IMR-90 (cell line): Measurements from ENCODE around the gene OSBP2. TPM values are rescaled to one million over a fixed set of nuclear protein-coding genes. Genes with fewer than 3 reads are reported as not detected.

Experiments used
- ATAC-seq: fragments of 200-7000 bp; cut with Tn5 transposase; 2 replicates; pipeline ENCODE4 v1.9.1; 2020; ENCODE audit warnings: low read depth, mild to moderate bottlenecking, moderate library complexity
- BruUV-seq: library from RNA; stranded (reverse); fragments of 400-500 nt; replicated peaks from 2 replicates; lab custom pipeline; 2021; lab: Mats Ljungman, UMichigan
- CTCF ChIA-PET: fragments of 300-600 bp; formaldehyde crosslinking; extraction: SDS; loops from one replicate; lab custom pipeline; 2021; ENCODE audit warnings: antibody characterized with exemption; lab: Yijun Ruan, JAX
- POLR2A ChIA-PET: fragments of 300-600 bp; sonication (Branson Sonifier 250); formaldehyde crosslinking; loops from one replicate; lab custom pipeline; 2022; ENCODE audit warnings: antibody characterized with exemption; ENCODE audit not compliant: unreplicated experiment; lab: Charles Lee
- DNase-seq: peaks from one replicate; pipeline ENCODE4 v3.0.0; 2013
- H2AFZ ChIP-seq: replicated peaks from 2 replicates; pipeline ENCODE3; 2013; ENCODE audit warnings: low read length, mild to moderate bottlenecking; ENCODE audit not compliant: poor library complexity
- H2AK5ac ChIP-seq: 2 replicates; pipeline ENCODE4 v1.6.1; 2013; ENCODE audit warnings: low read depth, low read length, inconsistent platforms
- H2AK9ac ChIP-seq: replicated peaks from 2 replicates; pipeline ENCODE3; 2013; ENCODE audit warnings: mild to moderate bottlenecking, low read depth, low read length, moderate library complexity; ENCODE audit not compliant: poor library complexity
- H2BK120ac ChIP-seq: 2 replicates; pipeline ENCODE4 v1.6.1; 2013; ENCODE audit warnings: low read depth, low read length, inconsistent platforms
- H2BK15ac ChIP-seq: 3 replicates; pipeline ENCODE4 v1.6.1; 2013; ENCODE audit warnings: low read depth, low read length, inconsistent platforms
- H2BK20ac ChIP-seq: 2 replicates; pipeline ENCODE4 v1.6.1; 2013; ENCODE audit warnings: low read depth, mild to moderate bottlenecking, inconsistent platforms, low read length, moderate library complexity
- H2BK5ac ChIP-seq: 2 replicates; pipeline ENCODE4 v1.6.1; 2013; ENCODE audit warnings: mild to moderate bottlenecking, low read depth, low read length, inconsistent platforms; ENCODE audit not compliant: poor library complexity, severe bottlenecking
- H3K14ac ChIP-seq: replicated peaks from 2 replicates; pipeline ENCODE4 v1.6.1; 2013; ENCODE audit warnings: low read depth, low read length, inconsistent platforms
- H3K18ac ChIP-seq: 2 replicates; pipeline ENCODE4 v1.6.1; 2013; ENCODE audit warnings: low read depth, low read length, control low read depth
- H3K23ac ChIP-seq: 2 replicates; pipeline ENCODE4 v1.6.1; 2013; ENCODE audit warnings: low read depth, low read length, inconsistent platforms
- H3K27ac ChIP-seq: 2 replicates; pipeline ENCODE4 v1.5.1; 2013; ENCODE audit warnings: mild to moderate bottlenecking, control low read depth, low read length; ENCODE audit not compliant: insufficient read depth
- H3K27me3 ChIP-seq: 2 replicates; pipeline ENCODE4 v1.6.1; 2013; ENCODE audit warnings: low read length; ENCODE audit not compliant: control insufficient read depth, insufficient read depth
- H3K36me3 ChIP-seq: 2 replicates; pipeline ENCODE4 v1.6.1; 2013; ENCODE audit warnings: low read length, mixed read lengths; ENCODE audit not compliant: control insufficient read depth, insufficient read depth
- H3K4ac ChIP-seq: 2 replicates; pipeline ENCODE4 v1.6.1; 2013; ENCODE audit warnings: low read depth, low read length, inconsistent platforms
- H3K4me1 ChIP-seq: 2 replicates; pipeline ENCODE4 v1.6.1; 2013; ENCODE audit warnings: low read length, mixed read lengths; ENCODE audit not compliant: control insufficient read depth, insufficient read depth
- H3K4me2 ChIP-seq: 2 replicates; pipeline ENCODE4 v1.6.1; 2013; ENCODE audit warnings: low read depth, mild to moderate bottlenecking, control low read depth, low read length, moderate library complexity
- H3K4me3 ChIP-seq: 2 replicates; pipeline ENCODE4 v1.5.1; 2013; ENCODE audit warnings: low read depth, mild to moderate bottlenecking, control low read depth, low read length, moderate library complexity; ENCODE audit not compliant: insufficient read depth
- H3K56ac ChIP-seq: 2 replicates; pipeline ENCODE4 v1.6.1; 2013; ENCODE audit warnings: low read length, inconsistent platforms; ENCODE audit not compliant: insufficient read depth; ENCODE audit errors: extremely low read depth
- H3K79me1 ChIP-seq, 2 experiments: 2 replicates each; pipeline ENCODE4 v1.6.1; 2013; ENCODE audit warnings: low read length in 2 of 2, inconsistent platforms in 1 of 2, low read depth in 1 of 2
- H3K9ac ChIP-seq: 2 replicates; pipeline ENCODE4 v1.6.1; 2013; ENCODE audit warnings: low read depth, low read length, control low read depth
- H3K9me1 ChIP-seq: 2 replicates; pipeline ENCODE4 v1.6.1; 2013; ENCODE audit warnings: low read length, inconsistent platforms; ENCODE audit not compliant: insufficient read depth
- H3K9me3 ChIP-seq: 2 replicates; pipeline ENCODE4 v1.6.1; 2013; ENCODE audit warnings: low read length; ENCODE audit not compliant: control insufficient read depth, insufficient read depth
- H4K20me1 ChIP-seq: 2 replicates; pipeline ENCODE4 v1.6.1; 2013; ENCODE audit warnings: low read length, inconsistent platforms; ENCODE audit not compliant: insufficient read depth
- H4K5ac ChIP-seq: 2 replicates; pipeline ENCODE4 v1.6.1; 2013; ENCODE audit warnings: mild to moderate bottlenecking, low read depth, low read length, control low read depth
- H4K8ac ChIP-seq, 2 experiments: 2 replicates each; pipeline ENCODE4 v1.6.1; 2013; ENCODE audit warnings: low read depth in 2 of 2, low read length in 2 of 2, control low read depth in 1 of 2, inconsistent platforms in 1 of 2
- H4K91ac ChIP-seq: 2 replicates; pipeline ENCODE4 v1.6.1; 2013; ENCODE audit warnings: low read depth, low read length, inconsistent platforms; ENCODE audit not compliant: insufficient read depth
- CEBPB ChIP-seq: IDR thresholded peaks from 2 replicates; pipeline ENCODE4 v1.6.1; 2012; ENCODE audit warnings: low read depth, low read length, improper control_type of control experiment
- CHD1 ChIP-seq: IDR thresholded peaks from 2 replicates; pipeline ENCODE4 v1.6.1; 2012; ENCODE audit warnings: low read depth, low read length, improper control_type of control experiment
- MAFK ChIP-seq: IDR thresholded peaks from 2 replicates; pipeline ENCODE4 v1.6.1; 2012; ENCODE audit warnings: low read depth, low read length, improper control_type of control experiment
- MAZ ChIP-seq: IDR thresholded peaks from 2 replicates; pipeline ENCODE4 v1.6.1; 2012; ENCODE audit warnings: low read depth, mild to moderate bottlenecking, low read length, improper control_type of control experiment, moderate library complexity, borderline replicate concordance
- POLR2A ChIP-seq: IDR thresholded peaks from 2 replicates; pipeline ENCODE4 v1.6.1; 2012; ENCODE audit warnings: mild to moderate bottlenecking, low read depth, low read length
- RAD21 ChIP-seq: IDR thresholded peaks from 2 replicates; pipeline ENCODE4 v1.6.1; 2012; ENCODE audit warnings: low read length, improper control_type of control experiment
- RCOR1 ChIP-seq: IDR thresholded peaks from 2 replicates; pipeline ENCODE4 v1.6.1; 2012; ENCODE audit warnings: mild to moderate bottlenecking, low read length, improper control_type of control experiment; ENCODE audit not compliant: insufficient replicate concordance
- RFX5 ChIP-seq: IDR thresholded peaks from 2 replicates; pipeline ENCODE4 v1.8.0; 2012; ENCODE audit warnings: low read depth, mild to moderate bottlenecking, low read length, moderate library complexity
- SMC3 ChIP-seq: fragments of 150-350 bp; IDR thresholded peaks from 2 replicates; pipeline ENCODE4 v1.6.1; 2016; ENCODE audit warnings: low read depth, mild to moderate bottlenecking, antibody characterized with exemption, low read length, moderate library complexity
- WGBS, 2 experiments: methylation state at CpG; one replicate each; pipeline versions ENCODE4 v1.1.5 to v1.1.7; 2013; ENCODE audit warnings: missing lambda C conversion rate in 2 of 2; ENCODE audit not compliant: insufficient read length in 1 of 2; ENCODE audit errors: extremely low coverage in 2 of 2; 5-methylcytosine and 5-hydroxymethylcytosine counted together
- dilution Hi-C: fragments of 300-500 bp; cut with HindIII; formaldehyde crosslinking; loops from one replicate; pipeline ENCODE4 v1.14.3; 2018; ENCODE audit warnings: low sequenced_read_pairs; ENCODE audit not compliant: unreplicated experiment
- in situ Hi-C: fragments of 300-500 bp; cut with MboI; formaldehyde crosslinking; loops from 3 replicates; pipeline ENCODE4 v1.14.3; 2019; ENCODE audit warnings: low sequenced_read_pairs, inconsistent platforms, mixed read lengths
- intact Hi-C: fragments of 100-400 bp; cut with micrococcal nuclease; formaldehyde crosslinking; loops from 2 replicates; pipeline ENCODE4 v1.10.0; 2022
- polyA plus RNA-seq, 3 experiments: library from polyadenylated mRNA; depleted of rRNA; stranded (reverse); fragments of >200 nt; gene quantifications; 2 replicates each; pipeline ENCODE4 v1.2.3, GENCODE V29; 2012; ENCODE audit warnings: low replicate concordance in 1 of 3
- total RNA-seq: library from RNA; depleted of rRNA; stranded (reverse); fragments of >200 nt; gene quantifications from 2 replicates; pipeline ENCODE4 v1.2.3, GENCODE V29; 2012
- TF ChIP-seq, protein P1 (sequence below): conservative IDR thresholded peaks from 2 replicates; pipeline ENCODE4 v1.5.1; 2012; ENCODE audit warnings: mild to moderate bottlenecking, low read depth, low read length, improper control_type of control experiment
- TF ChIP-seq, protein P2 (sequence below): fragments of 150-350 bp; IDR thresholded peaks from 2 replicates; pipeline ENCODE4 v1.6.1; 2017; ENCODE audit warnings: mild to moderate bottlenecking, antibody characterized with exemption, low read length, low read depth

OSBP2 gene
- total and polyA plus RNA-seq, 2 of the 4 experiments (the other 2 are of a cell fraction): 1.8 to 2.2 TPM

DNA sequence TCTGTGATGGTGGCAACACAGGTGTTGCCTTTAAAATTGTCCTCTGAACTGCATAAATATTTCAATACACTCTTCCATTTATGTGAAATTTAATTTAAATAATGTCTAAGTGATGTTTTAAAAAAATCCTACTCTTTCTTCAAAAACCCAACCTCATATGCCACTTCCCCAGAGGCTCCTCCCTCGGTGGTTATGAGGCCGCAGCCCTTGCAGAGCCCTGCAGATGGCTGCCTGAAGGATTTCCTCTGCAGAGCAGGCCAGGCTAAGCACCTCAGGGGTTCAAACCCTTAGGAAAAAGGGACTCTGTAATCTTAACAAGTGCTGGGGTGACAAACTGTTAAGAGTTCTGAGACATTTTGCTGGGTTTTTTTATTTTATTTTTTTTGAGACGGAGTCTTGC lies 248.7 kb downstream of the OSBP2 start:
- TF ChIP-seq, protein P1, sequence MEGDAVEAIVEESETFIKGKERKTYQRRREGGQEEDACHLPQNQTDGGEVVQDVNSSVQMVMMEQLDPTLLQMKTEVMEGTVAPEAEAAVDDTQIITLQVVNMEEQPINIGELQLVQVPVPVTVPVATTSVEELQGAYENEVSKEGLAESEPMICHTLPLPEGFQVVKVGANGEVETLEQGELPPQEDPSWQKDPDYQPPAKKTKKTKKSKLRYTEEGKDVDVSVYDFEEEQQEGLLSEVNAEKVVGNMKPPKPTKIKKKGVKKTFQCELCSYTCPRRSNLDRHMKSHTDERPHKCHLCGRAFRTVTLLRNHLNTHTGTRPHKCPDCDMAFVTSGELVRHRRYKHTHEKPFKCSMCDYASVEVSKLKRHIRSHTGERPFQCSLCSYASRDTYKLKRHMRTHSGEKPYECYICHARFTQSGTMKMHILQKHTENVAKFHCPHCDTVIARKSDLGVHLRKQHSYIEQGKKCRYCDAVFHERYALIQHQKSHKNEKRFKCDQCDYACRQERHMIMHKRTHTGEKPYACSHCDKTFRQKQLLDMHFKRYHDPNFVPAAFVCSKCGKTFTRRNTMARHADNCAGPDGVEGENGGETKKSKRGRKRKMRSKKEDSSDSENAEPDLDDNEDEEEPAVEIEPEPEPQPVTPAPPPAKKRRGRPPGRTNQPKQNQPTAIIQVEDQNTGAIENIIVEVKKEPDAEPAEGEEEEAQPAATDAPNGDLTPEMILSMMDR: no peak
- no peak for TF ChIP-seq CEBPB
- TF ChIP-seq POLR2A: no peak
- TF ChIP-seq RFX5: no peak
- TF ChIP-seq MAZ: no peak
- no peak for TF ChIP-seq MAFK
- no peak for TF ChIP-seq CHD1
- no peak for TF ChIP-seq RCOR1
- no peak for TF ChIP-seq SMC3
- TF ChIP-seq, protein P2, sequence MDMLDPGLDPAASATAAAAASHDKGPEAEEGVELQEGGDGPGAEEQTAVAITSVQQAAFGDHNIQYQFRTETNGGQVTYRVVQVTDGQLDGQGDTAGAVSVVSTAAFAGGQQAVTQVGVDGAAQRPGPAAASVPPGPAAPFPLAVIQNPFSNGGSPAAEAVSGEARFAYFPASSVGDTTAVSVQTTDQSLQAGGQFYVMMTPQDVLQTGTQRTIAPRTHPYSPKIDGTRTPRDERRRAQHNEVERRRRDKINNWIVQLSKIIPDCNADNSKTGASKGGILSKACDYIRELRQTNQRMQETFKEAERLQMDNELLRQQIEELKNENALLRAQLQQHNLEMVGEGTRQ: no peak
- no peak for TF ChIP-seq RAD21
- no peaks in the 10 kb centered on the region; the same call in 1 of the 2 replicates for H4K20me1 ChIP-seq
- in situ Hi-C loops: loop anchor here (10.0 kb wide), 1 partner anchor 291 kb away; no protein-coding TSS in a partner anchor

More for the DNA sequence above, 248.7 kb downstream of the OSBP2 start:
- ATAC-seq (no peak), DNase-seq (no peak)
- H3K4ac ChIP-seq: no peak overlapping the region
- H3K9me1 ChIP-seq: no peaks in the 10 kb centered on the region
- H3K4me2 ChIP-seq: no peak overlapping the region
- no peaks in the 10 kb centered on the region for H3K27me3 ChIP-seq
- H3K36me3 ChIP-seq: peaks cover 74% of the 10 kb centered on the region
- peaks cover 8 to 34% of the 10 kb centered on the region in 2 experiments; a peak in 3 of 4 replicates for H3K79me1 ChIP-seq
- no peak overlapping the region for H3K9ac ChIP-seq
- no peak overlapping the region for H2BK15ac ChIP-seq
- H2BK20ac ChIP-seq: no peak overlapping the region
- dilution Hi-C loops (no loop called here), intact Hi-C loops (no loop called here)
- H3K56ac ChIP-seq: no peak overlapping the region
- no peak overlapping the region for H3K4me3 ChIP-seq
- no peak overlapping the region for H2AK9ac ChIP-seq
- H4K5ac ChIP-seq: no peak overlapping the region
- CTCF ChIA-PET: no interaction called here
- no CpG with 5 or more reads among the region's 3 CpGs for WGBS, 2 experiments
- H2AK5ac ChIP-seq: no peak overlapping the region
- no peaks in the 10 kb centered on the region for H3K4me1 ChIP-seq
- no peak overlapping the region for H3K18ac ChIP-seq
- H3K9me3 ChIP-seq: no peaks in the 10 kb centered on the region
- H3K27ac ChIP-seq: no peak overlapping the region
- no TSS peak for BruUV-seq
- POLR2A ChIA-PET: no interaction called here
- H2BK5ac ChIP-seq: no peak overlapping the region
- no peak overlapping the region for H2BK120ac ChIP-seq
- H2AFZ ChIP-seq: no peak overlapping the region
- H4K8ac ChIP-seq: no peak overlapping the region
- H4K91ac ChIP-seq: no peak overlapping the region
- no peak overlapping the region for H3K23ac ChIP-seq
- no peak overlapping the region for H3K14ac ChIP-seq
